Stimulated activated CD4-positive, alpha-beta T cell treated with anti-CD3 and anti-CD28 coated beads, TNF-alpha, amount 100 ng/mL, for 1 hour (primary cell): ENCODE measurements around the gene PCGF3.
"Not testable (repeated sequence)": the region's sequence is repeated elsewhere in the genome, so short reads cannot be mapped to it uniquely, and the experiment has no call there.

Source experiments
- DNase-seq, 3 donors: peaks; one replicate each; pipeline ENCODE4 v3.0.0-alpha.2; 2020; ENCODE audit warnings: low read depth in 3 of 3, low spot score in 1 of 3

The PCGF3 gene

GRCh38 chr4:667545-667925 is 38.1 kb upstream of the PCGF3 start:
- no peak for DNase-seq

GRCh38 chr4:668219-668618 is 37.4 kb upstream of the PCGF3 start:
- not testable (repeated sequence) for DNase-seq

GRCh38 chr4:669806-670559 is 35.6 kb upstream of the PCGF3 start:
- DNase-seq = not testable (repeated sequence)

- no peak for DNase-seq
Observed at GRCh38 chr4:671769-672168, 33.9 kb upstream of the PCGF3 start.

- DNase-seq = no peak
Observed at GRCh38 chr4:673349-674091, 32.1 kb upstream of the PCGF3 start.

- peak; percentile 94 to 99 (median 98) for DNase-seq
Observed at GRCh38 chr4:674172-675035, 31.2 kb upstream of the PCGF3 start, which contains the start of the genes ATP5ME and MYL5. Gene ATP5ME, minus strand, starts transcription at chr4:674276. Its CDS starts 29 bp downstream, at chr4:674247. Gene MYL5, plus strand, starts transcription at chr4:674542. Its CDS starts 3,485 bp downstream, at chr4:678027.

GRCh38 chr4:675036-675882 is 30.4 kb upstream of the PCGF3 start:
- no peak for DNase-seq

GRCh38 chr4:675980-676870 is 29.4 kb upstream of the PCGF3 start:
- DNase-seq = no peak

- DNase-seq = no peak
Observed at GRCh38 chr4:676871-677235, 28.8 kb upstream of the PCGF3 start.

GRCh38 chr4:677431-678293 is 28.0 kb upstream of the PCGF3 start:
- DNase-seq = no peak

GRCh38 chr4:678331-679103 is 27.1 kb upstream of the PCGF3 start:
- no peak for DNase-seq

GRCh38 chr4:679104-679481 is 26.5 kb upstream of the PCGF3 start:
- DNase-seq = no peak

GRCh38 chr4:679629-680028 is 26.0 kb upstream of the PCGF3 start:
- no peak for DNase-seq

GRCh38 chr4:680091-680490 is 25.5 kb upstream of the PCGF3 start:
- no peak for DNase-seq

- no peak for DNase-seq
Observed at GRCh38 chr4:680551-680927, 25.1 kb upstream of the PCGF3 start.

- peak in 1 of 3 donors; percentile 22 for DNase-seq
Observed at GRCh38 chr4:680928-681645, 24.5 kb upstream of the PCGF3 start.

GRCh38 chr4:681736-682451 is 23.7 kb upstream of the PCGF3 start:
- no peak for DNase-seq
